Neural cell (in vitro differentiated cells): Measurements from ENCODE around the gene IFITM10. TPM values are rescaled to one million over a fixed set of nuclear protein-coding genes. Genes with fewer than 3 reads are reported as not detected.

Experiments used
- H2AFZ ChIP-seq: fragments of 200-600, 300-800 bp; sonication (generic), shearing (Covaris generic); 2 replicates; pipeline ENCODE4 v1.6.0; 2014; ENCODE audit warnings: low read depth, mild to moderate bottlenecking, antibody characterized with exemption, low read length, moderate library complexity
- H3F3A ChIP-seq: fragments of 200-600 bp; shearing (Covaris generic); 2 replicates; pipeline ENCODE4 v1.6.1; 2016; ENCODE audit warnings: mild to moderate bottlenecking, moderate library complexity, mixed read lengths, antibody characterized with exemption, low read length; ENCODE audit not compliant: insufficient read depth, poor library complexity, severe bottlenecking
- H3K27ac ChIP-seq: fragments of 200-600, 300-800 bp; sonication (generic), shearing (Covaris generic); 2 replicates; pipeline ENCODE4 v1.5.1; 2014; ENCODE audit warnings: mild to moderate bottlenecking, low read length, moderate library complexity
- H3K27me3 ChIP-seq: fragments of 300-800, 200-600 bp; sonication (generic), shearing (Covaris generic); 2 replicates; pipeline ENCODE4 v1.6.0; 2014; ENCODE audit warnings: mild to moderate bottlenecking, low read depth, low read length, moderate library complexity; ENCODE audit not compliant: insufficient read depth
- H3K36me3 ChIP-seq: fragments of 300-800, 200-600 bp; sonication (generic), shearing (Covaris generic); 2 replicates; pipeline ENCODE4 v1.5.1; 2014; ENCODE audit warnings: mild to moderate bottlenecking, antibody characterized with exemption, low read length, moderate library complexity; ENCODE audit not compliant: insufficient read depth
- H3K4me2 ChIP-seq: fragments of 300-800, 200-600 bp; sonication (generic), shearing (Covaris generic); 2 replicates; pipeline ENCODE4 v1.6.0; 2014; ENCODE audit warnings: mild to moderate bottlenecking, low read length
- H3K4me3 ChIP-seq: fragments of 300-800, 200-600 bp; sonication (generic), shearing (Covaris generic); 2 replicates; pipeline ENCODE4 v1.5.1; 2014; ENCODE audit warnings: mild to moderate bottlenecking, low read length, moderate library complexity
- H3K79me2 ChIP-seq: fragments of 200-600 bp; shearing (Covaris generic); replicated peaks from 2 replicates; pipeline ENCODE4 v1.6.0; 2014; ENCODE audit warnings: mild to moderate bottlenecking, low read length, moderate library complexity; ENCODE audit not compliant: insufficient read depth
- H3K9ac ChIP-seq: fragments of 300-800, 200-600 bp; sonication (generic), shearing (Covaris generic); 2 replicates; pipeline ENCODE4 v1.6.1; 2016; ENCODE audit warnings: mild to moderate bottlenecking, low read length, mixed read lengths
- H3K9me2 ChIP-seq: fragments of 200-600 bp; shearing (Covaris generic); 2 replicates; pipeline ENCODE4 v1.6.1; 2016; ENCODE audit warnings: mild to moderate bottlenecking, low read length, mixed read lengths; ENCODE audit not compliant: insufficient read depth
- H3K9me3 ChIP-seq: fragments of 200-600, 300-800 bp; sonication (generic), shearing (Covaris generic); 2 replicates; pipeline ENCODE4 v1.6.1; 2016; ENCODE audit warnings: mild to moderate bottlenecking, mixed run types, low read length, moderate library complexity, mixed read lengths
- H4K20me1 ChIP-seq: fragments of 200-600 bp; shearing (Covaris generic); 2 replicates; pipeline ENCODE4 v1.6.1; 2016; ENCODE audit warnings: mild to moderate bottlenecking, mixed run types; ENCODE audit not compliant: insufficient read depth
- CTCF ChIP-seq: fragments of 450-650 bp; IDR thresholded peaks from 2 replicates; pipeline ENCODE4 v1.5.1; 2014; ENCODE audit warnings: antibody characterized with exemption, mild to moderate bottlenecking, moderate library complexity; ENCODE audit not compliant: poor library complexity, severe bottlenecking
- EP300 ChIP-seq: fragments of 450-650 bp; conservative IDR thresholded peaks from 2 replicates; pipeline ENCODE4 v1.6.1; 2014; ENCODE audit warnings: antibody characterized with exemption, mild to moderate bottlenecking, moderate library complexity; ENCODE audit not compliant: poor library complexity, severe bottlenecking
- EZH2 ChIP-seq: fragments of 200-600, 300-800 bp; shearing (Covaris generic), sonication (generic); IDR thresholded peaks from 2 replicates; pipeline ENCODE4 v1.6.1; 2014; ENCODE audit warnings: antibody characterized with exemption, low read length, borderline replicate concordance, mild to moderate bottlenecking; ENCODE audit not compliant: insufficient read depth, poor library complexity, severe bottlenecking
- MXI1 ChIP-seq: fragments of 450-650 bp; conservative IDR thresholded peaks from 2 replicates; pipeline ENCODE4 v1.6.1; 2014; ENCODE audit warnings: antibody characterized with exemption, mild to moderate bottlenecking; ENCODE audit not compliant: poor library complexity, severe bottlenecking
- POLR2AphosphoS5 ChIP-seq: IDR thresholded peaks from 2 replicates; pipeline ENCODE4 v1.6.1; 2012
- RAD21 ChIP-seq: fragments of 450-650 bp; conservative IDR thresholded peaks from 2 replicates; pipeline ENCODE4 v1.6.1; 2014; ENCODE audit warnings: antibody characterized with exemption, mild to moderate bottlenecking, moderate library complexity
- REST ChIP-seq: IDR thresholded peaks from 2 replicates; pipeline ENCODE4 v1.6.1; 2012; ENCODE audit warnings: borderline replicate concordance
- SMC3 ChIP-seq: fragments of 450-650 bp; conservative IDR thresholded peaks from 2 replicates; pipeline ENCODE4 v1.6.1; 2014; ENCODE audit warnings: antibody characterized with exemption, mild to moderate bottlenecking, moderate library complexity; ENCODE audit not compliant: poor library complexity
- TAF1 ChIP-seq: IDR thresholded peaks from 2 replicates; pipeline ENCODE4 v1.6.1; 2012; ENCODE audit warnings: low read depth
- polyA plus RNA-seq: library from polyadenylated mRNA; depleted of rRNA; stranded (reverse); fragments of >200 nt; gene quantifications from 2 replicates; pipeline ENCODE4 v1.2.3, GENCODE V29; 2014

Gene IFITM10
- polyA plus RNA-seq, 1 donor from 2014 or later: 1.1 TPM

DNA sequence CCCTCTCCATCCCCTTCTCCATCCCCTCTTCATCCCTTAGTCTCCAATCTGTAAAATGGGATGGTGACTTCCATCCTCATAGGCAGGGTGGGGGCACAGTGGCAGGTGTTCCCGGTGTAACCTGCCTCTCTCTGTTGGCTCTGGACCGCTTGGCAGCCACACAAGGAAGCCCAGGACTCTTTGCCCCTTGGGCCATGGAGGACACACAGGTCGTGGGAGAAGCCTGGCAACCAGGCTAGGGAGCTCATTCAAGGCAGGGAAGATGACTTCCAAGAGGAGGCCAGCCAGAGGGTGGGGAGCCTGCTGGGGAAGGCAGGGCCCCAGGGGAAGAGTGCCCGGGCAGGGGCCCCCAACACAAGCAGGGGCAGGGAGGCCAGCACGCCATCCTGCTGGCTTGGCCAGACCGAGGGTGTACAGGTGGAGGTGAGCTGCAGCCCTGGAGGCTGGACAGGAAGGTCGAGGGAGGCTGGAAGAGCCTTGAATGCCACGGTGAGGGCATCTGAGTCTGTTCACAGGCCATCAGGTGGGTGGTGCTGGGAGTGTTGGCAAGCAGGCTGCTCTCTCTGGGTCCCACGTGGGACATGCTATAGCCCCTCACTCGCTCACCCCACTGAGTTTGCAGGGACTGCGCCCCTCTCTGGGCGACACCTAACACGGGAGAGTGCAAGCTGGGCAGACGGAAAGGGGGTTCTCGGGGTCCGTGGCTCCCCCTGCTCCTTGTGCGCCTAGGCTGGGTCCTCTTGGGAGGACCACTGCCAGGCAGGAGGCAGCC is 28.8 kb upstream of the IFITM10 start:
- Histone ChIP-seq H3K4me2 (no peak overlapping the region), H3K9me3 (no peaks in the 10 kb centered on the region), H3K27ac (no peak overlapping the region), H3K4me3 (no peak overlapping the region), H3K9ac (no peak overlapping the region), H3F3A (no peaks in the 10 kb centered on the region), H3K27me3 (no peaks in the 10 kb centered on the region), H2AFZ (no peak overlapping the region), H4K20me1 (no peaks in the 10 kb centered on the region), H3K36me3 (no peaks in the 10 kb centered on the region), H3K79me2 (no peaks in the 10 kb centered on the region), H3K9me2 (no peaks in the 10 kb centered on the region)
- TF ChIP-seq RAD21: no peak

GRCh38 chr11:1778141-1778911 is 27.9 kb upstream of the IFITM10 start:
- no peaks in the 10 kb centered on the region for H3K9me3 ChIP-seq
- H3K4me2 ChIP-seq: no peak overlapping the region
- no peaks in the 10 kb centered on the region for H3K27me3 ChIP-seq
- H3K79me2 ChIP-seq: no peaks in the 10 kb centered on the region
- no peak overlapping the region for H3K9ac ChIP-seq
- H3K9me2 ChIP-seq: no peaks in the 10 kb centered on the region
- H4K20me1 ChIP-seq: no peaks in the 10 kb centered on the region
- no peak overlapping the region for H3K4me3 ChIP-seq
- H2AFZ ChIP-seq: no peak overlapping the region
- H3F3A ChIP-seq: no peaks in the 10 kb centered on the region
- H3K27ac ChIP-seq: no peak overlapping the region
- TF ChIP-seq REST: no peak
- no peak for TF ChIP-seq MXI1
- TF ChIP-seq EP300: no peak
- TF ChIP-seq TAF1: no peak
- no peak for TF ChIP-seq POLR2AphosphoS5
- TF ChIP-seq CTCF: no peak
- no peak for TF ChIP-seq EZH2
- TF ChIP-seq SMC3: no peak
- TF ChIP-seq RAD21: no peak
- no peaks in the 10 kb centered on the region for H3K36me3 ChIP-seq
